Measurements from ENCODE around the gene BST1. TPM values are rescaled to one million over a fixed set of nuclear protein-coding genes. Genes with fewer than 3 reads are reported as not detected.

Gene BST1
- total and polyA plus RNA-seq, 2 of the 8 experiments (the other 6 are each of a cell fraction or from before 2014, with no cell fraction given): 0.52 to 0.54 TPM

DNA sequence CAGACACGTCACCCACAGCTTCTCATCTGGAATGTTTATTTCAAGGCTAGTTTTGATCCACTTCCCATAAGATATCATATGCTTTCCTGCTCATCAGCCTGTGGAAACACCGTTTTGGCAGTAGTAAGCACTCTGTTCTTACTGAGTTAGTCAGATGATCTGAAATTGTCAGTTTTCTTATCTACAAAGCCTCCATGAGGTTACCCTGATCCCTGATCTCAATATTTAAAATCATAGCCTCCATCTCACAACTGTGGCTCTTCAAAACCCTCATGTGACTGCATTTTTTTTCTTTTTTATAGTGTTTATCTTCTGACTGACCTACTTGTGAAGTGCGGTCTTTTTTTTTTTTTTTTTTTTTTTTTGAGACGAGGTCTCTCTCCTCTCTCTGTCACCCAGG, 22.7 kb downstream of the BST1 start (continued):
- TF ChIP-seq, protein P1, sequence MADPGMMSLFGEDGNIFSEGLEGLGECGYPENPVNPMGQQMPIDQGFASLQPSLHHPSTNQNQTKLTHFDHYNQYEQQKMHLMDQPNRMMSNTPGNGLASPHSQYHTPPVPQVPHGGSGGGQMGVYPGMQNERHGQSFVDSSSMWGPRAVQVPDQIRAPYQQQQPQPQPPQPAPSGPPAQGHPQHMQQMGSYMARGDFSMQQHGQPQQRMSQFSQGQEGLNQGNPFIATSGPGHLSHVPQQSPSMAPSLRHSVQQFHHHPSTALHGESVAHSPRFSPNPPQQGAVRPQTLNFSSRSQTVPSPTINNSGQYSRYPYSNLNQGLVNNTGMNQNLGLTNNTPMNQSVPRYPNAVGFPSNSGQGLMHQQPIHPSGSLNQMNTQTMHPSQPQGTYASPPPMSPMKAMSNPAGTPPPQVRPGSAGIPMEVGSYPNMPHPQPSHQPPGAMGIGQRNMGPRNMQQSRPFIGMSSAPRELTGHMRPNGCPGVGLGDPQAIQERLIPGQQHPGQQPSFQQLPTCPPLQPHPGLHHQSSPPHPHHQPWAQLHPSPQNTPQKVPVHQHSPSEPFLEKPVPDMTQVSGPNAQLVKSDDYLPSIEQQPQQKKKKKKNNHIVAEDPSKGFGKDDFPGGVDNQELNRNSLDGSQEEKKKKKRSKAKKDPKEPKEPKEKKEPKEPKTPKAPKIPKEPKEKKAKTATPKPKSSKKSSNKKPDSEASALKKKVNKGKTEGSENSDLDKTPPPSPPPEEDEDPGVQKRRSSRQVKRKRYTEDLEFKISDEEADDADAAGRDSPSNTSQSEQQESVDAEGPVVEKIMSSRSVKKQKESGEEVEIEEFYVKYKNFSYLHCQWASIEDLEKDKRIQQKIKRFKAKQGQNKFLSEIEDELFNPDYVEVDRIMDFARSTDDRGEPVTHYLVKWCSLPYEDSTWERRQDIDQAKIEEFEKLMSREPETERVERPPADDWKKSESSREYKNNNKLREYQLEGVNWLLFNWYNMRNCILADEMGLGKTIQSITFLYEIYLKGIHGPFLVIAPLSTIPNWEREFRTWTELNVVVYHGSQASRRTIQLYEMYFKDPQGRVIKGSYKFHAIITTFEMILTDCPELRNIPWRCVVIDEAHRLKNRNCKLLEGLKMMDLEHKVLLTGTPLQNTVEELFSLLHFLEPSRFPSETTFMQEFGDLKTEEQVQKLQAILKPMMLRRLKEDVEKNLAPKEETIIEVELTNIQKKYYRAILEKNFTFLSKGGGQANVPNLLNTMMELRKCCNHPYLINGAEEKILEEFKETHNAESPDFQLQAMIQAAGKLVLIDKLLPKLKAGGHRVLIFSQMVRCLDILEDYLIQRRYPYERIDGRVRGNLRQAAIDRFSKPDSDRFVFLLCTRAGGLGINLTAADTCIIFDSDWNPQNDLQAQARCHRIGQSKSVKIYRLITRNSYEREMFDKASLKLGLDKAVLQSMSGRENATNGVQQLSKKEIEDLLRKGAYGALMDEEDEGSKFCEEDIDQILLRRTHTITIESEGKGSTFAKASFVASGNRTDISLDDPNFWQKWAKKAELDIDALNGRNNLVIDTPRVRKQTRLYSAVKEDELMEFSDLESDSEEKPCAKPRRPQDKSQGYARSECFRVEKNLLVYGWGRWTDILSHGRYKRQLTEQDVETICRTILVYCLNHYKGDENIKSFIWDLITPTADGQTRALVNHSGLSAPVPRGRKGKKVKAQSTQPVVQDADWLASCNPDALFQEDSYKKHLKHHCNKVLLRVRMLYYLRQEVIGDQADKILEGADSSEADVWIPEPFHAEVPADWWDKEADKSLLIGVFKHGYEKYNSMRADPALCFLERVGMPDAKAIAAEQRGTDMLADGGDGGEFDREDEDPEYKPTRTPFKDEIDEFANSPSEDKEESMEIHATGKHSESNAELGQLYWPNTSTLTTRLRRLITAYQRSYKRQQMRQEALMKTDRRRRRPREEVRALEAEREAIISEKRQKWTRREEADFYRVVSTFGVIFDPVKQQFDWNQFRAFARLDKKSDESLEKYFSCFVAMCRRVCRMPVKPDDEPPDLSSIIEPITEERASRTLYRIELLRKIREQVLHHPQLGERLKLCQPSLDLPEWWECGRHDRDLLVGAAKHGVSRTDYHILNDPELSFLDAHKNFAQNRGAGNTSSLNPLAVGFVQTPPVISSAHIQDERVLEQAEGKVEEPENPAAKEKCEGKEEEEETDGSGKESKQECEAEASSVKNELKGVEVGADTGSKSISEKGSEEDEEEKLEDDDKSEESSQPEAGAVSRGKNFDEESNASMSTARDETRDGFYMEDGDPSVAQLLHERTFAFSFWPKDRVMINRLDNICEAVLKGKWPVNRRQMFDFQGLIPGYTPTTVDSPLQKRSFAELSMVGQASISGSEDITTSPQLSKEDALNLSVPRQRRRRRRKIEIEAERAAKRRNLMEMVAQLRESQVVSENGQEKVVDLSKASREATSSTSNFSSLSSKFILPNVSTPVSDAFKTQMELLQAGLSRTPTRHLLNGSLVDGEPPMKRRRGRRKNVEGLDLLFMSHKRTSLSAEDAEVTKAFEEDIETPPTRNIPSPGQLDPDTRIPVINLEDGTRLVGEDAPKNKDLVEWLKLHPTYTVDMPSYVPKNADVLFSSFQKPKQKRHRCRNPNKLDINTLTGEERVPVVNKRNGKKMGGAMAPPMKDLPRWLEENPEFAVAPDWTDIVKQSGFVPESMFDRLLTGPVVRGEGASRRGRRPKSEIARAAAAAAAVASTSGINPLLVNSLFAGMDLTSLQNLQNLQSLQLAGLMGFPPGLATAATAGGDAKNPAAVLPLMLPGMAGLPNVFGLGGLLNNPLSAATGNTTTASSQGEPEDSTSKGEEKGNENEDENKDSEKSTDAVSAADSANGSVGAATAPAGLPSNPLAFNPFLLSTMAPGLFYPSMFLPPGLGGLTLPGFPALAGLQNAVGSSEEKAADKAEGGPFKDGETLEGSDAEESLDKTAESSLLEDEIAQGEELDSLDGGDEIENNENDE (IDR thresholded peaks at IDR 0.05; ENCODE audit: insufficient replicate concordance, low read length): no peak
- TF ChIP-seq, protein P2, sequence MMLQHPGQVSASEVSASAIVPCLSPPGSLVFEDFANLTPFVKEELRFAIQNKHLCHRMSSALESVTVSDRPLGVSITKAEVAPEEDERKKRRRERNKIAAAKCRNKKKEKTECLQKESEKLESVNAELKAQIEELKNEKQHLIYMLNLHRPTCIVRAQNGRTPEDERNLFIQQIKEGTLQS (IDR thresholded peaks at IDR 0.05; ENCODE audit: insufficient read depth, low read depth, low read length): no peak
- TF ChIP-seq HDAC6 (IDR thresholded peaks at IDR 0.05; ENCODE audit: low read depth, low read length) (no peak), TCF12 (IDR thresholded peaks at IDR 0.05; ENCODE audit: low read depth, low read length) (no peak), EZH2 (IDR thresholded peaks at IDR 0.05; ENCODE audit: low read depth, low read length, severe bottlenecking) (no peak), MAFK (IDR thresholded peaks at IDR 0.05; ENCODE audit: low read depth, low read length) (no peak)
- TF ChIP-seq, protein P3, sequence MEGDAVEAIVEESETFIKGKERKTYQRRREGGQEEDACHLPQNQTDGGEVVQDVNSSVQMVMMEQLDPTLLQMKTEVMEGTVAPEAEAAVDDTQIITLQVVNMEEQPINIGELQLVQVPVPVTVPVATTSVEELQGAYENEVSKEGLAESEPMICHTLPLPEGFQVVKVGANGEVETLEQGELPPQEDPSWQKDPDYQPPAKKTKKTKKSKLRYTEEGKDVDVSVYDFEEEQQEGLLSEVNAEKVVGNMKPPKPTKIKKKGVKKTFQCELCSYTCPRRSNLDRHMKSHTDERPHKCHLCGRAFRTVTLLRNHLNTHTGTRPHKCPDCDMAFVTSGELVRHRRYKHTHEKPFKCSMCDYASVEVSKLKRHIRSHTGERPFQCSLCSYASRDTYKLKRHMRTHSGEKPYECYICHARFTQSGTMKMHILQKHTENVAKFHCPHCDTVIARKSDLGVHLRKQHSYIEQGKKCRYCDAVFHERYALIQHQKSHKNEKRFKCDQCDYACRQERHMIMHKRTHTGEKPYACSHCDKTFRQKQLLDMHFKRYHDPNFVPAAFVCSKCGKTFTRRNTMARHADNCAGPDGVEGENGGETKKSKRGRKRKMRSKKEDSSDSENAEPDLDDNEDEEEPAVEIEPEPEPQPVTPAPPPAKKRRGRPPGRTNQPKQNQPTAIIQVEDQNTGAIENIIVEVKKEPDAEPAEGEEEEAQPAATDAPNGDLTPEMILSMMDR (IDR thresholded peaks at IDR 0.05; ENCODE audit: control extremely low read depth in 1 of 3, insufficient read depth in 1 of 3, low read depth in 1 of 3, low read length in 3 of 3): no peak
